C4-2B (cell line): ENCODE results near the gene WWC1.

ENCODE experiments used
- H3K27ac ChIP-seq: fragments of 450-650 bp; 2 replicates; pipeline ENCODE4 v1.5.1; 2017
- ZFX ChIP-seq: fragments of 450-650 bp; IDR thresholded peaks from 2 replicates; pipeline ENCODE4 v1.6.1; 2017
- TF ChIP-seq, protein P1 (sequence below): fragments of 450-650 bp; conservative IDR thresholded peaks from 2 replicates; pipeline ENCODE4 v1.5.1; 2017; ENCODE audit warnings: mild to moderate bottlenecking

Gene WWC1

GRCh38 chr5:168313596-168314204 is 22.3 kb downstream of the WWC1 start:
- no peak for TF ChIP-seq ZFX
- TF ChIP-seq, protein P1, sequence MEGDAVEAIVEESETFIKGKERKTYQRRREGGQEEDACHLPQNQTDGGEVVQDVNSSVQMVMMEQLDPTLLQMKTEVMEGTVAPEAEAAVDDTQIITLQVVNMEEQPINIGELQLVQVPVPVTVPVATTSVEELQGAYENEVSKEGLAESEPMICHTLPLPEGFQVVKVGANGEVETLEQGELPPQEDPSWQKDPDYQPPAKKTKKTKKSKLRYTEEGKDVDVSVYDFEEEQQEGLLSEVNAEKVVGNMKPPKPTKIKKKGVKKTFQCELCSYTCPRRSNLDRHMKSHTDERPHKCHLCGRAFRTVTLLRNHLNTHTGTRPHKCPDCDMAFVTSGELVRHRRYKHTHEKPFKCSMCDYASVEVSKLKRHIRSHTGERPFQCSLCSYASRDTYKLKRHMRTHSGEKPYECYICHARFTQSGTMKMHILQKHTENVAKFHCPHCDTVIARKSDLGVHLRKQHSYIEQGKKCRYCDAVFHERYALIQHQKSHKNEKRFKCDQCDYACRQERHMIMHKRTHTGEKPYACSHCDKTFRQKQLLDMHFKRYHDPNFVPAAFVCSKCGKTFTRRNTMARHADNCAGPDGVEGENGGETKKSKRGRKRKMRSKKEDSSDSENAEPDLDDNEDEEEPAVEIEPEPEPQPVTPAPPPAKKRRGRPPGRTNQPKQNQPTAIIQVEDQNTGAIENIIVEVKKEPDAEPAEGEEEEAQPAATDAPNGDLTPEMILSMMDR = no peak
- peak overlapping the region; percentile 78; the same call in 1 of the 2 replicates for H3K27ac ChIP-seq

- peak overlapping the region; percentile 78 for H3K27ac ChIP-seq
- no peak for TF ChIP-seq ZFX
These were observed 23.4 kb downstream of the WWC1 start for GRCh38 chr5:168314735-168315411.

DNA sequence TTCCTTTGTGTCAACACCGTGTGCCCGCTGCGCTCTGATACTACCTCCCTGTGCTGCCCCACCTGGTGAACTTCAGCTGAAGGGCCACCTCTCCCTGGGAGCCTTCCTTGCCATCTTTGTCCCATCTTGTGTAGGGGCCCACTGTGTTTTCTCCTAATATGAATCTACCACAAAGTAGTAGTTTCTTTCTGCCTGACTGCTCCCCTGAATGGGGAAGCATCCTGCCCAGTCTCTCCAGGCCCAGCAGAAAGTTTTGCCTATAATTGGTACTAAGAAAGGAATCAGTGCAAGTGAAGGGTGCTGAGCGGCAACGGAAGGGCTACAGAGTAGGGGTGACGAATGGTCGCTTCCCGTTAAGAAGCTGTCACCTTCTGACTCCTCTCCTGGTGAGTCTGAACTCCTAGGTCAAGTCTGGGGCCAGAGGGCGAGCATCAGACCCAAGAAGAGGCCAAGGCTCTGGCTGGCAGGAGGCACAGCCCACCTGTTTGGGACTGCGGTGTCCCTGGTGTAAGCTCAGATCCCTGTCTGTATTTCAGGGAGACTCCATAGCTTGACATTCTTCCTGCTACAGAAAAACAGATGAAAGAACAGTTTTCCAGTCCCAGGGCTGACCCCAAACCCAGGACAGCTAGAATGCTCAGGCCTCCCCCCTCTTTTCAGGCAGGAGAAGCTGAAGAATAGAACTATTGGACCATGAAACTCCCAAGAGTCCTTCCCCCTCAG is 24.1 kb downstream of the WWC1 start:
- H3K27ac ChIP-seq = peak overlapping the region; percentile 78
- TF ChIP-seq ZFX = no peak
- TF ChIP-seq, protein P1 = no peak

GRCh38 chr5:168316139-168316578 is 24.7 kb downstream of the WWC1 start:
- peak overlapping the region; percentile 78 for H3K27ac ChIP-seq
- TF ChIP-seq ZFX = no peak
- TF ChIP-seq, protein P1 = no peak

GRCh38 chr5:168317096-168317520 is 25.7 kb downstream of the WWC1 start:
- peak overlapping the region; percentile 78 for H3K27ac ChIP-seq
- TF ChIP-seq, protein P1 = no peak
- no peak for TF ChIP-seq ZFX

- peak overlapping the region; percentile 78 for H3K27ac ChIP-seq
- TF ChIP-seq ZFX = no peak
- TF ChIP-seq, protein P1 = no peak
These were observed 26.2 kb downstream of the WWC1 start for GRCh38 chr5:168317521-168318147.

DNA sequence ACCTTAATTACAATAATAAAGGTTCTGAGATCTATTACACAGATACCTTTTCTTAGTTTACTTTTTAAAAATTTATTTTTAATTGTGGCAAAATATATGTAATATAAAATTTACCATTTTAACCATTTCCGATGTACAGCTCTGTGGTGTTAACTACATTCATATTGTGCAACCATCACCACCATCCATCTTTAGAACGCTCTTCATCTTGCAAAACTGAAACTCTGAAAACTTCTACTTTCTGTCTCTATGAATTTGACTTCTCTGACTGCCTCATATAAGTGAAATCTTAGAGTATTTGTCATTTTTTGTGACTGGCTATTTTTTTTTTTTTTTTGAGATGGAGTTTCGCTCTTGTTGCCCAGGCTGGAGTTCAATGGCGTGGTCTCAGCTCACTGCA is 26.8 kb downstream of the WWC1 start:
- H3K27ac ChIP-seq = no peak overlapping the region
- TF ChIP-seq, protein P1 = no peak
- TF ChIP-seq ZFX = no peak
